SHP77 (cell line): ENCODE results near the gene SP2.
"Not testable (repeated sequence)": the region's sequence is repeated elsewhere in the genome, so short reads cannot be mapped to it uniquely, and the experiment has no call there.

ENCODE experiments used
- DNase-seq, 2 experiments: peaks; one replicate each; lab custom pipeline; 2025; lab: John Stamatoyannopoulos, UW

The SP2 gene

GRCh38 chr17:47891545-47892088 lies 4.4 kb upstream of the SP2 start:
- DNase-seq = no peak

- DNase-seq = no peak
Observed at GRCh38 chr17:47894498-47895346, 1.3 kb upstream of the SP2 start.

GRCh38 chr17:47895347-47895855 lies 635 bp upstream of the SP2 start:
- peak in 1 of 2 experiments; percentile 45 for DNase-seq

- DNase-seq = peak in 1 of 2 experiments; percentile 62
Observed at GRCh38 chr17:47896672-47897490, 845 bp downstream of the SP2 start.

GRCh38 chr17:47897561-47897960 lies 1.5 kb downstream of the SP2 start:
- DNase-seq = no peak

- no peak for DNase-seq
Observed at GRCh38 chr17:47898241-47898640, 2.2 kb downstream of the SP2 start.

- no peak for DNase-seq
Observed at GRCh38 chr17:47899643-47900042, 3.6 kb downstream of the SP2 start.

- no peak for DNase-seq
Observed at GRCh38 chr17:47901423-47901822, 5.4 kb downstream of the SP2 start.

- DNase-seq = no peak
Observed at GRCh38 chr17:47902039-47902744, 6.2 kb downstream of the SP2 start.

GRCh38 chr17:47905221-47905733 lies 9.2 kb downstream of the SP2 start:
- no peak for DNase-seq

GRCh38 chr17:47906443-47906842 lies 10.4 kb downstream of the SP2 start:
- no peak for DNase-seq

GRCh38 chr17:47907932-47908562 lies 12.0 kb downstream of the SP2 start:
- no peak for DNase-seq

GRCh38 chr17:47913050-47913449 lies 17.0 kb downstream of the SP2 start:
- DNase-seq = no peak

GRCh38 chr17:47914306-47914948 lies 18.4 kb downstream of the SP2 start:
- DNase-seq = no peak

- DNase-seq = no peak
Observed at GRCh38 chr17:47915776-47916398, 19.9 kb downstream of the SP2 start.

GRCh38 chr17:47916489-47917208 lies 20.6 kb downstream of the SP2 start:
- DNase-seq = no peak

GRCh38 chr17:47917581-47917980 lies 21.5 kb downstream of the SP2 start:
- DNase-seq = no peak

GRCh38 chr17:47918006-47918405 lies 22.0 kb downstream of the SP2 start:
- no peak for DNase-seq

GRCh38 chr17:47918991-47919390 lies 23.0 kb downstream of the SP2 start:
- no peak for DNase-seq

- not testable (repeated sequence) for DNase-seq
Observed at GRCh38 chr17:47919889-47920288, 23.9 kb downstream of the SP2 start.
